HEK293 (cell line): Measurements from ENCODE around the gene VPS11.

Experiments
- CTCF ChIA-PET: fragments of 350-600 bp; formaldehyde crosslinking; extraction: SDS; loops from one replicate; lab custom pipeline; 2021; ENCODE audit warnings: antibody characterized with exemption; lab: Yijun Ruan, JAX
- POLR2A ChIA-PET: fragments of 300-600 bp; formaldehyde crosslinking; extraction: SDS; loops from one replicate; lab custom pipeline; 2020; ENCODE audit warnings: antibody characterized with exemption, inconsistent platforms; lab: Yijun Ruan, JAX
- H3K27ac ChIP-seq: fragments of 200-500 bp; sonication (Bioruptor generic); 2 replicates; pipeline ENCODE4 v1.5.1; 2014; ENCODE audit warnings: low read depth, low read length, control low read depth, inconsistent platforms; ENCODE audit errors: extremely low read depth
- H3K36me3 ChIP-seq, 2 experiments: fragments of 200-500 bp in 1 of 2; sonication (Bioruptor generic) in 1 of 2; 1 replicate in 1 of 2; 2 replicates in 1 of 2; pipeline ENCODE4 v1.5.1; 2014 to 2017; ENCODE audit warnings: inconsistent platforms in 2 of 2, low read length in 2 of 2; ENCODE audit not compliant: control insufficient read depth in 2 of 2, insufficient read depth in 1 of 2
- H3K4me1 ChIP-seq: fragments of 200-500 bp; sonication (Bioruptor generic); 2 replicates; pipeline ENCODE4 v1.5.1; 2014; ENCODE audit warnings: mild to moderate bottlenecking, low read length, inconsistent platforms; ENCODE audit not compliant: control insufficient read depth, insufficient read depth
- H3K4me3 ChIP-seq: 2 replicates; pipeline ENCODE4 v1.5.1; 2011; ENCODE audit warnings: low read depth, mild to moderate bottlenecking, control low read depth, low read length, moderate library complexity
- H3K9me3 ChIP-seq: fragments of 200-500 bp; sonication (Bioruptor generic); 2 replicates; pipeline ENCODE4 v1.5.1; 2014; ENCODE audit warnings: low read depth, low read length, inconsistent platforms; ENCODE audit not compliant: control insufficient read depth, insufficient read depth
- FEZF1 ChIP-seq: fragments of 450-650 bp; formaldehyde crosslinking; IDR thresholded peaks from 2 replicates; pipeline ENCODE4 v1.5.1; 2016; ENCODE audit warnings: missing biosample characterization, missing genetic modification characterization
- GLIS1 ChIP-seq: fragments of 450-650 bp; formaldehyde crosslinking; IDR thresholded peaks from 2 replicates; pipeline ENCODE4 v1.5.1; 2016; ENCODE audit warnings: missing biosample characterization, missing genetic modification characterization
- KLF10 ChIP-seq: fragments of 450-650 bp; IDR thresholded peaks from 2 replicates; pipeline ENCODE4 v1.5.1; 2018; ENCODE audit warnings: missing biosample characterization, mild to moderate bottlenecking, missing genetic modification characterization
- PRDM1 ChIP-seq: fragments of 450-650 bp; formaldehyde crosslinking; IDR thresholded peaks from 2 replicates; pipeline ENCODE4; 2016; ENCODE audit warnings: missing biosample characterization, missing genetic modification characterization
- PRDM2 ChIP-seq: fragments of 450-650 bp; formaldehyde crosslinking; IDR thresholded peaks from 2 replicates; pipeline ENCODE4 v1.5.1; 2016; ENCODE audit warnings: missing biosample characterization, missing genetic modification characterization, borderline replicate concordance
- REPIN1 ChIP-seq: fragments of 450-650 bp; formaldehyde crosslinking; IDR thresholded peaks from 2 replicates; pipeline ENCODE4 v1.5.1; 2017; ENCODE audit warnings: missing biosample characterization, missing genetic modification characterization, low read depth
- ZBTB49 ChIP-seq: fragments of 450-650 bp; formaldehyde crosslinking; IDR thresholded peaks from 2 replicates; pipeline ENCODE4 v1.5.1; 2016; ENCODE audit warnings: missing biosample characterization, missing genetic modification characterization, low read depth
- ZFHX2 ChIP-seq: fragments of 450-650 bp; formaldehyde crosslinking; conservative IDR thresholded peaks from 2 replicates; pipeline ENCODE4 v1.5.1; 2016; ENCODE audit warnings: missing biosample characterization, missing genetic modification characterization
- ZFP3 ChIP-seq: fragments of 450-650 bp; formaldehyde crosslinking; IDR thresholded peaks from 2 replicates; pipeline ENCODE4 v1.5.1; 2016; ENCODE audit warnings: low read depth, missing biosample characterization, missing genetic modification characterization
- ZNF140 ChIP-seq: fragments of 450-650 bp; formaldehyde crosslinking; IDR thresholded peaks from 2 replicates; pipeline ENCODE4 v1.5.1; 2016; ENCODE audit warnings: missing biosample characterization, missing genetic modification characterization
- ZNF174 ChIP-seq: fragments of 450-650 bp; formaldehyde crosslinking; IDR thresholded peaks from 2 replicates; pipeline ENCODE4 v1.5.0; 2017; ENCODE audit warnings: missing biosample characterization, mild to moderate bottlenecking, missing genetic modification characterization
- ZNF223 ChIP-seq: fragments of 450-650 bp; formaldehyde crosslinking; IDR thresholded peaks from 2 replicates; pipeline ENCODE4 v1.5.1; 2016; ENCODE audit warnings: missing biosample characterization, missing genetic modification characterization
- ZNF302 ChIP-seq: fragments of 450-650 bp; formaldehyde crosslinking; IDR thresholded peaks from 2 replicates; pipeline ENCODE4 v1.5.1; 2016; ENCODE audit warnings: missing biosample characterization, missing genetic modification characterization, low read depth
- ZNF341 ChIP-seq: fragments of 450-650 bp; formaldehyde crosslinking; IDR thresholded peaks from 2 replicates; pipeline ENCODE4; 2016; ENCODE audit warnings: low read depth, missing biosample characterization, missing genetic modification characterization
- ZNF433 ChIP-seq: fragments of 450-650 bp; formaldehyde crosslinking; IDR thresholded peaks from 2 replicates; pipeline ENCODE4 v1.5.1; 2016; ENCODE audit warnings: missing biosample characterization, missing genetic modification characterization, low read depth
- ZNF510 ChIP-seq: fragments of 450-650 bp; formaldehyde crosslinking; IDR thresholded peaks from 2 replicates; pipeline ENCODE4 v1.5.1; 2018; ENCODE audit warnings: mild to moderate bottlenecking, missing genetic modification characterization, missing biosample characterization; ENCODE audit not compliant: insufficient replicate concordance
- ZNF621 ChIP-seq: fragments of 450-650 bp; formaldehyde crosslinking; IDR thresholded peaks from 2 replicates; pipeline ENCODE4 v1.5.1; 2017; ENCODE audit warnings: missing biosample characterization, missing genetic modification characterization
- ZNF658 ChIP-seq: fragments of 450-650 bp; formaldehyde crosslinking; IDR thresholded peaks from 2 replicates; pipeline ENCODE4; 2016; ENCODE audit warnings: missing biosample characterization, missing genetic modification characterization
- ZNF664 ChIP-seq: fragments of 450-650 bp; formaldehyde crosslinking; IDR thresholded peaks from 2 replicates; pipeline ENCODE4 v1.5.1; 2016; ENCODE audit warnings: missing biosample characterization, missing genetic modification characterization
- ZNF677 ChIP-seq: fragments of 450-650 bp; IDR thresholded peaks from 2 replicates; pipeline ENCODE4 v1.5.0; 2018; ENCODE audit warnings: missing biosample characterization, mild to moderate bottlenecking, missing genetic modification characterization, moderate library complexity
- ZNF785 ChIP-seq: fragments of 450-650 bp; formaldehyde crosslinking; IDR thresholded peaks from 2 replicates; pipeline ENCODE4 v1.5.1; 2016; ENCODE audit warnings: missing biosample characterization, missing genetic modification characterization
- ZSCAN16 ChIP-seq: fragments of 450-650 bp; formaldehyde crosslinking; IDR thresholded peaks from 2 replicates; pipeline ENCODE4 v1.5.1; 2016; ENCODE audit warnings: missing biosample characterization, missing genetic modification characterization
- TF ChIP-seq, protein P1 (sequence below): fragments of 450-650 bp; IDR thresholded peaks from 2 replicates; pipeline ENCODE4 v1.5.1; 2018; ENCODE audit warnings: missing biosample characterization, missing genetic modification characterization
- TF ChIP-seq, protein P2 (sequence below): fragments of 450-650 bp; formaldehyde crosslinking; IDR thresholded peaks from 2 replicates; pipeline ENCODE4 v1.5.1; 2016; ENCODE audit warnings: missing biosample characterization, missing genetic modification characterization

VPS11 gene

DNA sequence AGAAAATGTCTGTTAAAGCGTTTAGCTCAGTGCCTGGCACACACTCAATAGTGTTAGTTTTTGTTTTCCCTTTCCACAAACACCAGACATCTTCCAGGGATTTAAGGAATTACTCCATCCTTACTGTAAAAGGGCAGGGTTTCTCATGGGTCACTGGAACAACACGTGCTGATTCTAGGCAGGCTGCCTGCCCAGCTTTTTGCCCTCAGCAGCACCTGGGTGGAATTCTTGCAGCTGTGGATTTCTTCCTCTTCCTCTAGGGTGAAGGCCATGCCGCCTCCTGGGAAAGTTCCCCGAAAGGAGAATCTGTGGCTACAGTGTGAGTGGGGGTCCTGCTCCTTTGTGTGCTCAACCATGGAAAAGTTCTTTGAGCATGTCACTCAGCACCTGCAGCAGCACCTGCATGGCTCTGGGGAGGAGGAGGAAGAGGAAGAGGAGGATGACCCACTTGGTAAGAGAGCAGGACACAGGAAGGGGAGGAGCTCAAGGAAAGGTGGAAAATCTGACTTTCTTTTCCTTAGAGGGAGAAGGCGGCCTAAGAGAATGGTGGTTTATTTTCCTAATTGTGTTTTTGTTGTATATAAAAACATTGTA, 59.2 kb downstream of the VPS11 start:
- ChIA-PET POLR2A (interaction anchor here (0.5 to 1.0 kb wide), 4 partner anchors 24 to 1043 kb away, joined by 3 to 5 read pairs (median 4); partner anchors contain the start of gene DPAGT1), CTCF (interaction anchor here (0.6 kb wide), 2 partner anchors 39 to 1381 kb away, joined by 3 to 5 read pairs; no protein-coding TSS in a partner anchor)
- Histone ChIP-seq H3K4me3 (no peak overlapping the region), H3K27ac (no peak overlapping the region), H3K9me3 (no peaks in the 10 kb centered on the region), H3K36me3 (peaks cover 14 to 32% of the 10 kb centered on the region in 2 experiments; a peak in 2 of 3 replicates), H3K4me1 (peaks cover 4% of the 10 kb centered on the region; the same call in 1 of the 2 replicates)
- TF ChIP-seq ZNF140 = no peak
- TF ChIP-seq KLF10 (tag by site-specific recombination) = no peak
- TF ChIP-seq ZNF302 = no peak
- no peak for TF ChIP-seq ZBTB49 (tag by site-specific recombination)
- TF ChIP-seq ZNF785 (tag by site-specific recombination) = no peak
- TF ChIP-seq ZNF677 = no peak
- no peak for TF ChIP-seq REPIN1
- TF ChIP-seq PRDM1 (tag by site-specific recombination) = peak; percentile 60
- TF ChIP-seq, protein P1, sequence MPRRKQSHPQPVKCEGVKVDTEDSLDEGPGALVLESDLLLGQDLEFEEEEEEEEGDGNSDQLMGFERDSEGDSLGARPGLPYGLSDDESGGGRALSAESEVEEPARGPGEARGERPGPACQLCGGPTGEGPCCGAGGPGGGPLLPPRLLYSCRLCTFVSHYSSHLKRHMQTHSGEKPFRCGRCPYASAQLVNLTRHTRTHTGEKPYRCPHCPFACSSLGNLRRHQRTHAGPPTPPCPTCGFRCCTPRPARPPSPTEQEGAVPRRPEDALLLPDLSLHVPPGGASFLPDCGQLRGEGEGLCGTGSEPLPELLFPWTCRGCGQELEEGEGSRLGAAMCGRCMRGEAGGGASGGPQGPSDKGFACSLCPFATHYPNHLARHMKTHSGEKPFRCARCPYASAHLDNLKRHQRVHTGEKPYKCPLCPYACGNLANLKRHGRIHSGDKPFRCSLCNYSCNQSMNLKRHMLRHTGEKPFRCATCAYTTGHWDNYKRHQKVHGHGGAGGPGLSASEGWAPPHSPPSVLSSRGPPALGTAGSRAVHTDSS (tag by site-specific recombination) = peak; percentile 85
- no peak for TF ChIP-seq PRDM2
- no peak for TF ChIP-seq ZFHX2 (tag by site-specific recombination)
- TF ChIP-seq ZNF658 (tag by site-specific recombination) = no peak
- TF ChIP-seq ZNF223 (tag by site-specific recombination) = no peak

- H3K27ac ChIP-seq = no peak overlapping the region
- H3K4me3 ChIP-seq = no peak overlapping the region
- no peaks in the 10 kb centered on the region for H3K9me3 ChIP-seq
- ChIA-PET POLR2A (no interaction called here), CTCF (interaction anchor here (1.0 kb wide), 1 partner anchor 9 kb away, joined by 3 read pairs; no protein-coding TSS in a partner anchor)
- H3K36me3 ChIP-seq = peaks cover 10 to 55% of the 10 kb centered on the region in 2 experiments; a peak in 2 of 3 replicates
- H3K4me1 ChIP-seq = no peaks in the 10 kb centered on the region
- TF ChIP-seq ZNF433 (tag by site-specific recombination) (no peak), GLIS1 (tag by site-specific recombination) (no peak), FEZF1 (no peak), PRDM1 (tag by site-specific recombination) (no peak), ZNF174 (no peak), ZNF510 (tag by site-specific recombination) (no peak), ZNF341 (tag by site-specific recombination) (no peak), ZNF664 (tag by site-specific recombination) (no peak), ZFP3 (tag by site-specific recombination) (no peak), ZSCAN16 (no peak), ZNF621 (tag by site-specific recombination) (no peak)
- TF ChIP-seq, protein P2, sequence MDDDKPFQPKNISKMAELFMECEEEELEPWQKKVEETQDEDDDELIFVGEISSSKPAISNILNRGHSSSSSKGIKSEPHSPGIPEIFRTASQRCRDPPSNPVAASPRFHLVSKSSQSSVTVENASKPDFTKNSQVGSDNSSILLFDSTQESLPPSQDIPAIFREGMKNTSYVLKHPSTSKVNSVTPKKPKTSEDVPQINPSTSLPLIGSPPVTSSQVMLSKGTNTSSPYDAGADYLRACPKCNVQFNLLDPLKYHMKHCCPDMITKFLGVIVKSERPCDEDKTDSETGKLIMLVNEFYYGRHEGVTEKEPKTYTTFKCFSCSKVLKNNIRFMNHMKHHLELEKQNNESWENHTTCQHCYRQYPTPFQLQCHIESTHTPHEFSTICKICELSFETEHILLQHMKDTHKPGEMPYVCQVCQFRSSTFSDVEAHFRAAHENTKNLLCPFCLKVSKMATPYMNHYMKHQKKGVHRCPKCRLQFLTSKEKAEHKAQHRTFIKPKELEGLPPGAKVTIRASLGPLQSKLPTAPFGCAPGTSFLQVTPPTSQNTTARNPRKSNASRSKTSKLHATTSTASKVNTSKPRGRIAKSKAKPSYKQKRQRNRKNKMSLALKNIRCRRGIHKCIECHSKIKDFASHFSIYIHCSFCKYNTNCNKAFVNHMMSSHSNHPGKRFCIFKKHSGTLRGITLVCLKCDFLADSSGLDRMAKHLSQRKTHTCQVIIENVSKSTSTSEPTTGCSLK (tag by site-specific recombination) = no peak
These were observed 63.0 kb downstream of the VPS11 start for GRCh38 chr11:119130662-119131061.
